GM23248 (cell line): ENCODE results near the gene TUBGCP6.

Source experiments
- EZH2 ChIP-seq: fragments of 200-600 bp; sonication (generic); IDR thresholded peaks from 2 replicates; pipeline ENCODE4 v1.6.1; 2018; ENCODE audit warnings: antibody characterized with exemption, mild to moderate bottlenecking; ENCODE audit not compliant: insufficient read depth, poor library complexity, severe bottlenecking
- EZH2phosphoT487 ChIP-seq: fragments of 200-600 bp; sonication (generic); IDR thresholded peaks from 2 replicates; pipeline ENCODE4 v1.6.1; 2018; ENCODE audit warnings: antibody characterized with exemption, moderate library complexity, mild to moderate bottlenecking, low read depth; ENCODE audit not compliant: insufficient read depth

GRCh38 chr22:50200461-50201190 lies 44.2 kb downstream of the TUBGCP6 start, which contains the start of gene SELENOO:
- TF ChIP-seq EZH2 (no peak), EZH2phosphoT487 (no peak)
